ENCODE data around the gene IAPP.

IAPP gene

GRCh38 chr12:21337453-21337852 lies 35.2 kb upstream of the IAPP start:
- no peak overlapping the region for H3K4me3 ChIP-seq (ENCODE audit: low read depth, low read length)
- TF ChIP-seq CTCF (IDR thresholded peaks at IDR 0.05; ENCODE audit: low read depth, low read length) = no peak

GRCh38 chr12:21337959-21338744 lies 34.5 kb upstream of the IAPP start:
- no peak overlapping the region for H3K4me3 ChIP-seq (ENCODE audit: low read depth, low read length)
- TF ChIP-seq CTCF (IDR thresholded peaks at IDR 0.05; ENCODE audit: low read depth, low read length) = no peak

- TF ChIP-seq CTCF (IDR thresholded peaks at IDR 0.05; ENCODE audit: low read depth, low read length) = no peak
- H3K4me3 ChIP-seq (ENCODE audit: low read depth, low read length) = no peak overlapping the region
Observed at GRCh38 chr12:21339921-21340320, 32.8 kb upstream of the IAPP start.

- TF ChIP-seq CTCF (IDR thresholded peaks at IDR 0.05; ENCODE audit: low read depth, low read length) = no peak
- no peak overlapping the region for H3K4me3 ChIP-seq (ENCODE audit: low read depth, low read length)
Observed at GRCh38 chr12:21340403-21340802, 32.3 kb upstream of the IAPP start.

GRCh38 chr12:21341769-21342168 lies 30.9 kb upstream of the IAPP start:
- H3K4me3 ChIP-seq (ENCODE audit: low read depth, low read length) = no peak overlapping the region
- no peak for TF ChIP-seq CTCF (IDR thresholded peaks at IDR 0.05; ENCODE audit: low read depth, low read length)

- no peak for TF ChIP-seq CTCF (IDR thresholded peaks at IDR 0.05; ENCODE audit: low read depth, low read length)
- H3K4me3 ChIP-seq (ENCODE audit: low read depth, low read length) = no peak overlapping the region
Observed at GRCh38 chr12:21343636-21344035, 29.1 kb upstream of the IAPP start.

GRCh38 chr12:21346542-21347205 lies 26.0 kb upstream of the IAPP start:
- no peak for TF ChIP-seq CTCF (IDR thresholded peaks at IDR 0.05; ENCODE audit: low read depth, low read length)

More at GRCh38 chr12:21346542-21347205, 26.0 kb upstream of the IAPP start:
- no peak overlapping the region for H3K4me3 ChIP-seq (ENCODE audit: low read depth, low read length)
